SK-N-SH treated with all-trans-retinoic acid at 6 μM for 48 hours (cell line): ENCODE data around the gene CACNA2D4.

Experiments used
- ATAC-seq: fragments of 200-7000 bp; cut with Tn5 transposase; 3 replicates; pipeline ENCODE4 v1.9.1; 2020; ENCODE audit warnings: mild to moderate bottlenecking, moderate library complexity
- ARNTL ChIP-seq: fragments of 450-650 bp; formaldehyde crosslinking; IDR thresholded peaks from 2 replicates; pipeline ENCODE4 v1.5.0; 2020; ENCODE audit warnings: low read depth, mild to moderate bottlenecking, moderate library complexity, borderline replicate concordance
- BACH2 ChIP-seq: fragments of 250-450 bp; sonication (Bioruptor Pico); IDR thresholded peaks from 2 replicates; pipeline ENCODE4 v1.9.0; 2021; ENCODE audit warnings: mild to moderate bottlenecking, borderline replicate concordance
- CREB5 ChIP-seq: fragments of 250-450 bp; sonication (Bioruptor Pico); IDR thresholded peaks from 2 replicates; pipeline ENCODE4 v1.5.1; 2020; ENCODE audit warnings: low read depth, mild to moderate bottlenecking, moderate library complexity
- CSDC2 ChIP-seq: fragments of 250-450 bp; sonication (Bioruptor Pico); IDR thresholded peaks from 2 replicates; pipeline ENCODE4 v1.5.0; 2020; ENCODE audit warnings: mild to moderate bottlenecking, moderate library complexity
- CSRNP3 ChIP-seq: fragments of 250-450 bp; sonication (Bioruptor Pico); IDR thresholded peaks from 2 replicates; pipeline ENCODE4 v1.5.1; 2021; ENCODE audit warnings: mild to moderate bottlenecking, moderate library complexity
- ESRRG ChIP-seq: fragments of 250-450 bp; sonication (Bioruptor Pico); IDR thresholded peaks from 2 replicates; pipeline ENCODE4 v1.6.1; 2021; ENCODE audit warnings: mild to moderate bottlenecking
- GLIS3 ChIP-seq: fragments of 250-450 bp; sonication (Bioruptor Pico); IDR thresholded peaks from 2 replicates; pipeline ENCODE4 v1.5.0; 2020; ENCODE audit warnings: mild to moderate bottlenecking, moderate library complexity
- ISL1 ChIP-seq: fragments of 250-450 bp; sonication (Bioruptor Pico); IDR thresholded peaks from 2 replicates; pipeline ENCODE4 v2.1.2; 2022; ENCODE audit warnings: mild to moderate bottlenecking, moderate library complexity
- OSR1 ChIP-seq: fragments of 250-450 bp; sonication (Bioruptor Pico); IDR thresholded peaks from 2 replicates; pipeline ENCODE4 v1.8.0; 2022; ENCODE audit warnings: moderate library complexity, mild to moderate bottlenecking, inconsistent platforms
- PPARA ChIP-seq: fragments of 250-450 bp; sonication (Bioruptor Pico); IDR thresholded peaks from 2 replicates; pipeline ENCODE4 v1.5.0; 2020; ENCODE audit warnings: mild to moderate bottlenecking, borderline replicate concordance
- RARB ChIP-seq: fragments of 250-450 bp; sonication (Bioruptor Pico); IDR thresholded peaks from 2 replicates; pipeline ENCODE4 v1.8.0; 2021; ENCODE audit warnings: mild to moderate bottlenecking, moderate library complexity
- SNAI2 ChIP-seq: fragments of 250-450 bp; sonication (Bioruptor Pico); IDR thresholded peaks from 2 replicates; pipeline ENCODE4 v1.5.0; 2020; ENCODE audit warnings: mild to moderate bottlenecking, moderate library complexity
- TCF4 ChIP-seq: fragments of 250-450 bp; sonication (Bioruptor Pico); IDR thresholded peaks from 2 replicates; pipeline ENCODE4 v1.8.0; 2021; ENCODE audit warnings: mild to moderate bottlenecking, moderate library complexity, borderline replicate concordance
- TOX ChIP-seq: fragments of 250-450 bp; sonication (Bioruptor Pico); IDR thresholded peaks from 2 replicates; pipeline ENCODE4 v1.8.0; 2021; ENCODE audit warnings: mild to moderate bottlenecking, moderate library complexity, borderline replicate concordance
- ZC3H10 ChIP-seq: fragments of 250-450 bp; sonication (Bioruptor Pico); IDR thresholded peaks from 2 replicates; pipeline ENCODE4 v1.5.1; 2021; ENCODE audit warnings: mild to moderate bottlenecking, moderate library complexity
- ZFP3 ChIP-seq: fragments of 250-450 bp; sonication (Bioruptor Pico); IDR thresholded peaks from 2 replicates; pipeline ENCODE4 v1.5.0; 2020; ENCODE audit warnings: mild to moderate bottlenecking, moderate library complexity
- ZFP30 ChIP-seq: fragments of 450-650 bp; formaldehyde crosslinking; IDR thresholded peaks from 2 replicates; pipeline ENCODE4 v1.5.0; 2022; ENCODE audit warnings: mild to moderate bottlenecking, moderate library complexity
- ZNF565 ChIP-seq: fragments of 450-650 bp; formaldehyde crosslinking; conservative IDR thresholded peaks from 2 replicates; pipeline ENCODE4 v1.5.0; 2020; ENCODE audit warnings: low read depth, mild to moderate bottlenecking, moderate library complexity
- ZNF70 ChIP-seq: fragments of 450-650 bp; formaldehyde crosslinking; IDR thresholded peaks from 2 replicates; pipeline ENCODE4 v1.5.0; 2020; ENCODE audit warnings: mild to moderate bottlenecking, moderate library complexity
- ZNF8 ChIP-seq: fragments of 450-650 bp; formaldehyde crosslinking; IDR thresholded peaks from 2 replicates; pipeline ENCODE4 v1.5.0; 2020; ENCODE audit warnings: mild to moderate bottlenecking, moderate library complexity
- TF ChIP-seq, protein P1 (sequence below): fragments of 250-450 bp; sonication (Bioruptor Pico); IDR thresholded peaks from 2 replicates; pipeline ENCODE4 v1.8.0; 2020; ENCODE audit warnings: mild to moderate bottlenecking, moderate library complexity, borderline replicate concordance
- TF ChIP-seq, protein P2 (sequence below): fragments of 250-450 bp; sonication (Bioruptor Pico); IDR thresholded peaks from 2 replicates; pipeline ENCODE4 v1.5.0; 2020; ENCODE audit warnings: mild to moderate bottlenecking, moderate library complexity

CACNA2D4 gene

DNA sequence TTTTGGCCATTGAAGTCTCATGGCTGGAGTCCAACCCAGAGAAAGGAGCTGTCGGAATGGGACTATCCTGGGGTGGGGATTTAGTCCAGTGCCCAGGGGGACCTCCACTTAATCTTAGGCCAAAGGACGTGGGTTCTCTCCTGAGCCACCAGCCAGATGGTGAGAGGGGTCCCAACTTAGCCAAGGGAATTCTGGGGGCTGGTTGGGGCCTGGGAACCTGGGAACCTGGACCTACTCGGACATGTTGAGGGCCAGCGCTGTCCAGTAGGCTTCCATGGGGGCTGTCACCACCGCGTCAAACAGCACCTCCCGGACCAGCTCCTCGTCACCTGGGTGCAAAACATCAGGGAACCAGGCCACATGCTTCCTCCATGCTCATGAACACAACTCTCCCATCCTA, 64.7 kb downstream of the CACNA2D4 start:
- TF ChIP-seq ISL1 (CRISPR knock-in tag) (no peak), CSDC2 (no peak), CSRNP3 (CRISPR knock-in tag) (no peak), TCF4 (CRISPR knock-in tag) (no peak), CREB5 (CRISPR knock-in tag) (no peak), ZC3H10 (CRISPR knock-in tag) (no peak), ZFP3 (CRISPR knock-in tag) (no peak), ESRRG (CRISPR knock-in tag) (no peak), ZNF8 (CRISPR knock-in tag) (no peak)
- TF ChIP-seq, protein P1, sequence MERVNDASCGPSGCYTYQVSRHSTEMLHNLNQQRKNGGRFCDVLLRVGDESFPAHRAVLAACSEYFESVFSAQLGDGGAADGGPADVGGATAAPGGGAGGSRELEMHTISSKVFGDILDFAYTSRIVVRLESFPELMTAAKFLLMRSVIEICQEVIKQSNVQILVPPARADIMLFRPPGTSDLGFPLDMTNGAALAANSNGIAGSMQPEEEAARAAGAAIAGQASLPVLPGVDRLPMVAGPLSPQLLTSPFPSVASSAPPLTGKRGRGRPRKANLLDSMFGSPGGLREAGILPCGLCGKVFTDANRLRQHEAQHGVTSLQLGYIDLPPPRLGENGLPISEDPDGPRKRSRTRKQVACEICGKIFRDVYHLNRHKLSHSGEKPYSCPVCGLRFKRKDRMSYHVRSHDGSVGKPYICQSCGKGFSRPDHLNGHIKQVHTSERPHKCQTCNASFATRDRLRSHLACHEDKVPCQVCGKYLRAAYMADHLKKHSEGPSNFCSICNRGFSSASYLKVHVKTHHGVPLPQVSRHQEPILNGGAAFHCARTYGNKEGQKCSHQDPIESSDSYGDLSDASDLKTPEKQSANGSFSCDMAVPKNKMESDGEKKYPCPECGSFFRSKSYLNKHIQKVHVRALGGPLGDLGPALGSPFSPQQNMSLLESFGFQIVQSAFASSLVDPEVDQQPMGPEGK (CRISPR knock-in tag): no peak

GRCh38 chr12:1852076-1852475, 66.4 kb downstream of the CACNA2D4 start:
- TF ChIP-seq CSDC2 (no peak), TOX (CRISPR knock-in tag) (no peak), OSR1 (CRISPR knock-in tag) (no peak), ISL1 (CRISPR knock-in tag) (no peak), RARB (CRISPR knock-in tag) (no peak)
- TF ChIP-seq, protein P2, sequence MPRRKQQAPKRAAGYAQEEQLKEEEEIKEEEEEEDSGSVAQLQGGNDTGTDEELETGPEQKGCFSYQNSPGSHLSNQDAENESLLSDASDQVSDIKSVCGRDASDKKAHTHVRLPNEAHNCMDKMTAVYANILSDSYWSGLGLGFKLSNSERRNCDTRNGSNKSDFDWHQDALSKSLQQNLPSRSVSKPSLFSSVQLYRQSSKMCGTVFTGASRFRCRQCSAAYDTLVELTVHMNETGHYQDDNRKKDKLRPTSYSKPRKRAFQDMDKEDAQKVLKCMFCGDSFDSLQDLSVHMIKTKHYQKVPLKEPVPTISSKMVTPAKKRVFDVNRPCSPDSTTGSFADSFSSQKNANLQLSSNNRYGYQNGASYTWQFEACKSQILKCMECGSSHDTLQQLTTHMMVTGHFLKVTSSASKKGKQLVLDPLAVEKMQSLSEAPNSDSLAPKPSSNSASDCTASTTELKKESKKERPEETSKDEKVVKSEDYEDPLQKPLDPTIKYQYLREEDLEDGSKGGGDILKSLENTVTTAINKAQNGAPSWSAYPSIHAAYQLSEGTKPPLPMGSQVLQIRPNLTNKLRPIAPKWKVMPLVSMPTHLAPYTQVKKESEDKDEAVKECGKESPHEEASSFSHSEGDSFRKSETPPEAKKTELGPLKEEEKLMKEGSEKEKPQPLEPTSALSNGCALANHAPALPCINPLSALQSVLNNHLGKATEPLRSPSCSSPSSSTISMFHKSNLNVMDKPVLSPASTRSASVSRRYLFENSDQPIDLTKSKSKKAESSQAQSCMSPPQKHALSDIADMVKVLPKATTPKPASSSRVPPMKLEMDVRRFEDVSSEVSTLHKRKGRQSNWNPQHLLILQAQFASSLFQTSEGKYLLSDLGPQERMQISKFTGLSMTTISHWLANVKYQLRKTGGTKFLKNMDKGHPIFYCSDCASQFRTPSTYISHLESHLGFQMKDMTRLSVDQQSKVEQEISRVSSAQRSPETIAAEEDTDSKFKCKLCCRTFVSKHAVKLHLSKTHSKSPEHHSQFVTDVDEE: no peak
- ATAC-seq: no peak

More for the DNA sequence above, 64.7 kb downstream of the CACNA2D4 start:
- ATAC-seq: no peak

DNA sequence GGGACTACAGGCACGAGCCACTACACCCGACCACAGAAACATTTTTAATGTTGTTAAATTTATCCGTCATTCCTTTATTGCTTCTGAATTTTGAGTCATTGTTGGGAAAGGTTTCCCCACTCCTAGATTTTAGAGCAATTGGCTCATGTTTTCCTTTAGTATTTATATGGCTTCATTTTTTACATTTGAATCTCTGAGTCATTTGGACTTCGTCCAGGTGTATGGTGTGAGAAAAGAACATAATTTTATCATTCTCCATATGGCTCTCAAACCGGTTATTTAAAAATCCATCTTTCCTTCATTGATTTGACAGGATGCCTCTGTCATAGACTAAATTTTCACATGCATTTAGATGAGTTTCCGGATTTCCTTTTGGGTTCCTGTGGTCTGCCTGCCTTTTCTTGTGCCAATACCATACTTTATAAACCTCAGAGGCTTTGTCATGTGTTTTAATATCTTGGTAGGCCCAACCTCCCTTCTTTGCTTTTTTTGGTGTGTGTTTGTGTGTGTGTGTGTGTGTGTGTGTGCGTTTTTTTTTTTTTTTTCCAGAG, 67.2 kb downstream of the CACNA2D4 start:
- peak; percentile 71 for ATAC-seq
- TF ChIP-seq CREB5 (CRISPR knock-in tag) (no peak), ESRRG (CRISPR knock-in tag) (no peak), PPARA (no peak), ISL1 (CRISPR knock-in tag) (peak; percentile 37; the same call in 1 of the 2 replicates)

GRCh38 chr12:1848745-1849144, 69.7 kb downstream of the CACNA2D4 start:
- TF ChIP-seq ZC3H10 (CRISPR knock-in tag): no peak
- no peak for TF ChIP-seq BACH2
- no peak for TF ChIP-seq ZNF8 (CRISPR knock-in tag)
- TF ChIP-seq GLIS3: no peak
- no peak for TF ChIP-seq PPARA
- TF ChIP-seq, protein P2: no peak
- TF ChIP-seq ZNF70 (CRISPR knock-in tag): no peak
- no peak for TF ChIP-seq TCF4 (CRISPR knock-in tag)
- no peak for TF ChIP-seq ZNF565 (CRISPR knock-in tag)
- no peak for TF ChIP-seq ARNTL (CRISPR knock-in tag)
- no peak for TF ChIP-seq ZFP30
- TF ChIP-seq TOX (CRISPR knock-in tag): no peak
- no peak for TF ChIP-seq ISL1 (CRISPR knock-in tag)
- no peak for TF ChIP-seq CSDC2
- no peak for TF ChIP-seq CREB5 (CRISPR knock-in tag)
- TF ChIP-seq SNAI2: no peak
- TF ChIP-seq OSR1 (CRISPR knock-in tag): no peak
- ATAC-seq: no peak
